ENCODE measurements around the gene ARHGEF26. TPM values are rescaled to one million over a fixed set of nuclear protein-coding genes. Genes with fewer than 3 reads are reported as not detected.
"Not testable (repeated sequence)": the region's sequence is repeated elsewhere in the genome, so short reads cannot be mapped to it uniquely, and the experiment has no call there.

The ARHGEF26 gene, protein sequence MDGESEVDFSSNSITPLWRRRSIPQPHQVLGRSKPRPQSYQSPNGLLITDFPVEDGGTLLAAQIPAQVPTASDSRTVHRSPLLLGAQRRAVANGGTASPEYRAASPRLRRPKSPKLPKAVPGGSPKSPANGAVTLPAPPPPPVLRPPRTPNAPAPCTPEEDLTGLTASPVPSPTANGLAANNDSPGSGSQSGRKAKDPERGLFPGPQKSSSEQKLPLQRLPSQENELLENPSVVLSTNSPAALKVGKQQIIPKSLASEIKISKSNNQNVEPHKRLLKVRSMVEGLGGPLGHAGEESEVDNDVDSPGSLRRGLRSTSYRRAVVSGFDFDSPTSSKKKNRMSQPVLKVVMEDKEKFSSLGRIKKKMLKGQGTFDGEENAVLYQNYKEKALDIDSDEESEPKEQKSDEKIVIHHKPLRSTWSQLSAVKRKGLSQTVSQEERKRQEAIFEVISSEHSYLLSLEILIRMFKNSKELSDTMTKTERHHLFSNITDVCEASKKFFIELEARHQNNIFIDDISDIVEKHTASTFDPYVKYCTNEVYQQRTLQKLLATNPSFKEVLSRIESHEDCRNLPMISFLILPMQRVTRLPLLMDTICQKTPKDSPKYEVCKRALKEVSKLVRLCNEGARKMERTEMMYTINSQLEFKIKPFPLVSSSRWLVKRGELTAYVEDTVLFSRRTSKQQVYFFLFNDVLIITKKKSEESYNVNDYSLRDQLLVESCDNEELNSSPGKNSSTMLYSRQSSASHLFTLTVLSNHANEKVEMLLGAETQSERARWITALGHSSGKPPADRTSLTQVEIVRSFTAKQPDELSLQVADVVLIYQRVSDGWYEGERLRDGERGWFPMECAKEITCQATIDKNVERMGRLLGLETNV
- total RNA-seq (18.2 TPM), polyA plus RNA-seq (21.3 TPM)

GRCh38 chr3:154120961-154121700 is at the start of gene ARHGEF26:
Gene ARHGEF26, plus strand, starts transcription at chr3:154121390. Its CDS starts 603 bp downstream, at chr3:154121993.
- peak; percentile 61 for DNase-seq (ENCODE audit: extremely low spot score)
- H3K4me1 ChIP-seq (ENCODE audit: insufficient read depth), result no peaks in the 10 kb centered on the region
- H3K36me3 ChIP-seq (ENCODE audit: insufficient read depth), result no peaks in the 10 kb centered on the region
- no peak within 1 kb of the TSS for H3K27ac ChIP-seq (ENCODE audit: low read depth)
- under 1% methylated on average over 66 of the region's 66 CpGs for WGBS
- peak within 1 kb of the TSS; percentile 72 for H3K4me3 ChIP-seq (ENCODE audit: low read depth, low read length)

DNA sequence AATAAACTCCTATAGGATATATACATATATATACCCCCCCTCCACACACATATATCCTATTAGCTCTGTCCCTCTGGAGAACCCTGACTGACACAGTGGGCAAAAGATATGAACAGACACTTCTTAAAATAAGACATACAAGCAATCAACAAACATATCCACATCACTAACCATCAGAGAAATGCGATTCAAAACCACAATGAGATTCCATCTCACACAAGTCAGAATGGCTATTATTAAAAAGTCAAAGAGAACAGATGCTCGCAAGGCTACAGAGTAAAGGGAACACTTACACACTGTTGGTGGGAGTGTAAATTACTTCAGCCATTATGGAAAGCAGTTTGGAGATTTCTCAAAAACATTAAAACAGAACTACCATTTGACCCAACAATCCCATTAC is 46.2 kb upstream of the ARHGEF26 start:
- Histone ChIP-seq H3K36me3 (ENCODE audit: insufficient read depth) (no peaks in the 10 kb centered on the region), H3K4me3 (ENCODE audit: low read depth, low read length) (no peak overlapping the region), H3K4me1 (ENCODE audit: insufficient read depth) (no peaks in the 10 kb centered on the region), H3K27ac (ENCODE audit: low read depth) (no peak overlapping the region)
- no peak for DNase-seq (ENCODE audit: extremely low spot score)
- 96% methylated on average over 2 of the region's 2 CpGs for WGBS

- no peaks in the 10 kb centered on the region for H3K36me3 ChIP-seq (ENCODE audit: insufficient read depth)
- no peaks in the 10 kb centered on the region for H3K4me1 ChIP-seq (ENCODE audit: insufficient read depth)
- H3K4me3 ChIP-seq (ENCODE audit: low read depth, low read length), result no peak overlapping the region
- WGBS, result 73% methylated on average over 7 of the region's 7 CpGs
- no peak overlapping the region for H3K27ac ChIP-seq (ENCODE audit: low read depth)
- no peak for DNase-seq (ENCODE audit: extremely low spot score)
Observed at GRCh38 chr3:154078672-154079071, 42.5 kb upstream of the ARHGEF26 start.

DNA sequence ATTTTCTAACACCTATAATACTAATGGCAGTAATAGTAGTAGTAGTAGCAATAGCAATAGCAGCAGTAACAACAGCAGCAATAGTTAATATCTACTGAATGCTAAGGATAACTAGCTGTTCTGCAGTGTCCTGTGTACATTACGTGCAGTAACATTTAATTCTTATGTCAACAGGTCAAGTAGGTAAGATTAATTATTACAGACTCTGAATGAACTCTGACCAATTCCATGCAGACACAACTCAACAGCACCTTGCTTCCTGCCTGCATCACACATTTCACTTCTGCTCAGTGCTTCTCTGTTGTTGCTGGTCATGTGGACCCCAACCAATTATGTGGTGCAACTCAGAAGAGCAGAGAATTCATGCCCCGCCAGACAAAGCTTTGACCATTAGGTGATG is 39.9 kb upstream of the ARHGEF26 start:
- Histone ChIP-seq H3K4me1 (ENCODE audit: insufficient read depth) (no peaks in the 10 kb centered on the region), H3K27ac (ENCODE audit: low read depth) (no peak overlapping the region), H3K36me3 (ENCODE audit: insufficient read depth) (no peaks in the 10 kb centered on the region), H3K4me3 (ENCODE audit: low read depth, low read length) (no peak overlapping the region)
- DNase-seq (ENCODE audit: extremely low spot score), result no peak
- 86% methylated on average over 2 of the region's 2 CpGs for WGBS

DNA sequence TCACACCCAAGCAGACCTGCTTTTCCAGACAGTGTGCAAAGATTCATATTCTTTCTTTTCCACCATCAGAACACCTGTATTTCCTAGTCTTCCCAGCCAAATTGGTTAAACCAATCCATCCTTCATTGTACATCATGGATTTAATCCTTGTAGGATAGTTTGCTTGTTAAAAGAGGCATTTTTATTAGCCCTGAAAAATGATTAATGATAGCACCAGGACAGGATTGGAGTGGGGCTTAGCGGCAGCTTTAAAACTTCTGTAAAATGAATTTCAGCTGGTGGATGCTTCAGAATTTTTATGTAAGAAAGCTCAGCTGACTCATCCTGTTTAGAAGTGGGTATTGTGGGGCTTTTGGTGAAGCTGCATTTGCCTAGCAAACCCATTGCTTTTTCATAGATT is 36.1 kb upstream of the ARHGEF26 start:
- 29% methylated on average over 1 of the region's 1 CpG for WGBS
- no peak for DNase-seq (ENCODE audit: extremely low spot score)
- H3K4me3 ChIP-seq (ENCODE audit: low read depth, low read length), result no peak overlapping the region
- H3K27ac ChIP-seq (ENCODE audit: low read depth), result no peak overlapping the region
- no peaks in the 10 kb centered on the region for H3K36me3 ChIP-seq (ENCODE audit: insufficient read depth)
- no peaks in the 10 kb centered on the region for H3K4me1 ChIP-seq (ENCODE audit: insufficient read depth)

DNA sequence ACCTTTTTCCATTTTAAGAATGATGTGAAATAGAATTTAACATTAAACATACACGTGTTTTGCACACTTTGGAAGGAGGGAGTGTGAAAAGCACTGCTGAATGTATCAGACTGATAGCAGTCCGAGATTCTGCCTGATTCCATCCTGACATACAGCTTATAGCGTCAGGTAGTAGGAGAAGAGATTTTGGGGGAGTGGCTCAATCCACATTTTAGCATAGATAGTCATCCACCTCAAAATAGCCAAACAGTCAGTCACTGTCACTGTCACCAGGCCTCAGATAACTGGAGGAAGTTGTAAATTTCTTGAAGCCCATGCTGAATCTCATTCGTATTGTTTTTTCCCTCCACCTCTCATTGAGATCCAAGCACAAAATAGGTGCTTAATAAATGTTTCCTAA is 35.4 kb upstream of the ARHGEF26 start:
- Histone ChIP-seq H3K4me1 (ENCODE audit: insufficient read depth) (no peaks in the 10 kb centered on the region), H3K27ac (ENCODE audit: low read depth) (no peak overlapping the region), H3K4me3 (ENCODE audit: low read depth, low read length) (no peak overlapping the region), H3K36me3 (ENCODE audit: insufficient read depth) (no peaks in the 10 kb centered on the region)
- WGBS, result 76% methylated on average over 4 of the region's 4 CpGs
- no peak for DNase-seq (ENCODE audit: extremely low spot score)

DNA sequence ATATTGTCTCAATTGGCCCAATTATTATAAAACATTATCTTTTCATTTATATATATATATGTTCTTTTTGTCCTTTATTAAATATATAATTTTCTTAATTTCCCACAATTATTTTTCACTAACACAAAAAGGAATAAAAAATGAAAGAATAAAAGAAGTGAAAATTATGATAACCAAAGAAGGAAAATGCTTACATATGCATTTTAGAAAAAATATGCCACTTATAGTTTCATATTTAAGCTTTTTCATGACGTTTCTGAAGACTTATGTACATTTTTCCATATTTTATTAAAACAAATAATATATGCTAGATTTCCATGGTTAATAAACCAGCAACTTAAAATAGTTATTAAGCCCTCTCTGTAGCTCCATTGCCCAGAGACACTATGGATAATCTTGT is 34.9 kb upstream of the ARHGEF26 start:
- Histone ChIP-seq H3K4me1 (ENCODE audit: insufficient read depth) (no peaks in the 10 kb centered on the region), H3K4me3 (ENCODE audit: low read depth, low read length) (no peak overlapping the region), H3K36me3 (ENCODE audit: insufficient read depth) (no peaks in the 10 kb centered on the region), H3K27ac (ENCODE audit: low read depth) (no peak overlapping the region)
- DNase-seq (ENCODE audit: extremely low spot score), result no peak
- WGBS, result 88% methylated on average over 1 of the region's 1 CpG

- H3K27ac ChIP-seq (ENCODE audit: low read depth); DNase-seq (ENCODE audit: extremely low spot score); H3K36me3 ChIP-seq (ENCODE audit: insufficient read depth); H3K4me1 ChIP-seq (ENCODE audit: insufficient read depth); H3K4me3 ChIP-seq (ENCODE audit: low read depth, low read length): not testable (repeated sequence)
- 97% methylated on average over 26 of the region's 26 CpGs for WGBS
Observed at GRCh38 chr3:154087756-154088480, 33.3 kb upstream of the ARHGEF26 start.

GRCh38 chr3:154089421-154090420 is 31.5 kb upstream of the ARHGEF26 start:
- no peak overlapping the region for H3K4me3 ChIP-seq (ENCODE audit: low read depth, low read length)
- H3K4me1 ChIP-seq (ENCODE audit: insufficient read depth), result no peaks in the 10 kb centered on the region
- DNase-seq (ENCODE audit: extremely low spot score), result peak; percentile 76
- H3K36me3 ChIP-seq (ENCODE audit: insufficient read depth), result no peaks in the 10 kb centered on the region
- whole genome bisulfite sequencing, result 76% methylated on average over 14 of the region's 14 CpGs
- H3K27ac ChIP-seq (ENCODE audit: low read depth), result no peak overlapping the region

DNA sequence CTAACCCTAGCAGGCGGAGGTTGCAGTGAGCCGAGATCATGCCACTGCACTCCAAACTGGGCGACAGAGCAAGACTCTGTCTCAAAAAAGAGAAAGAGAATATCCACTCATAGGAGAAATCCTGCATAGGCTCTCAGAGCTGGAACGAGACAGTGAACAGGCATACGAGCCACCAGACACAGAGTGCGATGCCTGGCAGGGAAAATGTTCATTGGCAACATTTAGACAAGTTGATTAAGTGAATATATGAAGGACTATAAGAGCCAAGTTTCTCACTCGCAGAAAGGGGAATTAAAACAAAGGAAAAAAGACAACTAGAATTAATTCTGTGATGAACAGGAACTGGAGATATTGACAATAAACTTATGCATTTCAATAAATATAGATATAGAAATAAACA is 27.1 kb upstream of the ARHGEF26 start:
- no peak overlapping the region for H3K4me3 ChIP-seq (ENCODE audit: low read depth, low read length)
- no peaks in the 10 kb centered on the region for H3K4me1 ChIP-seq (ENCODE audit: insufficient read depth)
- no peaks in the 10 kb centered on the region for H3K36me3 ChIP-seq (ENCODE audit: insufficient read depth)
- 90% methylated on average over 7 of the region's 7 CpGs for WGBS
- no peak overlapping the region for H3K27ac ChIP-seq (ENCODE audit: low read depth)
- DNase-seq (ENCODE audit: extremely low spot score), result no peak

DNA sequence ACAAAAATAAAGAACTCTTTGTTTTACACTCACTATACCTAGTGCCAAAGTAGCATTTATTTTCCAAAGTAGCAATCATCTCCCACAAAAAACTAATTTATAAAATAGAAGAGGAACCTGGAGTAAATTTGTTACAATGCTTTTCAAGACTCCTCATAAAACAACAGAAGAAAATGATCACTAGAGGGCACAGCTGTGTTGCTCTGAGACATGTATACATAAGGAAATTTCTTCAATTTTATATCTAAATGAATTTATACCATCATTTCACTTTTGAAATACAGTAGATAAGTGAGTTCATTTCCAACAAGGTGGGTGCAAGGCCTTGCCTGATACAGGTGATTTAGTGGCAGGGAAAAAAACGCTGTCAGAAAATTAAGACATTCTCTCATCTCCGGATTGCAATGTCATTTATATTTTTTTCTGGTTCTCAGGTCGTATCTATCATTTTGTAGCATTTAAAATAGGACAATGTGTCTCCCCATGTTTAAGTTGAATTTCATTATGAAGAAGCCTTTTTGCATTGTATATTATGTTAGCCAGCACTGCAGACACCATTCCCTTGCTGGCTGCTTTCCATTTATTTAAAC is 25.3 kb upstream of the ARHGEF26 start:
- peak; percentile 20 for DNase-seq (ENCODE audit: extremely low spot score)
- WGBS, result 78% methylated on average over 3 of the region's 3 CpGs
- no peak overlapping the region for H3K27ac ChIP-seq (ENCODE audit: low read depth)
- H3K4me1 ChIP-seq (ENCODE audit: insufficient read depth), result no peaks in the 10 kb centered on the region
- no peak overlapping the region for H3K4me3 ChIP-seq (ENCODE audit: low read depth, low read length)
- H3K36me3 ChIP-seq (ENCODE audit: insufficient read depth), result no peaks in the 10 kb centered on the region

DNA sequence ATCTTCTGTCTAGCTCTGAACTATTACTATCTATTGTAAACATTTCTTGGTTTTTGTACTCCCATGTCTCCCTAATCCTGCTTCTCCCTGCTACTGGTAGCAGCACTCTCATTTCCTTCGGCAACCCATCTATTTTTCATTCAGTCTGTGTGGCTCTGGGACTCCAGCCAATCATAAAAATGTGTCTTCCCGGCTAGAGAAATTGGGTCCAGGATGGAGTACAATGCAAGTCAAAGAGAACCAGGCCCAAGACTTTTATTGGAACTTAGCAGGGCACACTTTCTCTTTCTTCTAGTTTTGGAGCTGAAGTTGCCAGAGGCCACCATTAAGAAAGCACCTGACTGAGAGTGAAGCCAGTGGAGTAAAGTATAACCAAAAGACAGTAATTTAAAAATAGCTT is 22.8 kb upstream of the ARHGEF26 start:
- no peak for DNase-seq (ENCODE audit: extremely low spot score)
- H3K4me1 ChIP-seq (ENCODE audit: insufficient read depth), result no peaks in the 10 kb centered on the region
- no peak overlapping the region for H3K27ac ChIP-seq (ENCODE audit: low read depth)
- WGBS, result 22% methylated on average over 2 of the region's 2 CpGs
- no peak overlapping the region for H3K4me3 ChIP-seq (ENCODE audit: low read depth, low read length)
- no peaks in the 10 kb centered on the region for H3K36me3 ChIP-seq (ENCODE audit: insufficient read depth)
